Stimulated activated CD4-positive, alpha-beta T cell treated with anti-CD3 and anti-CD28 coated beads, Interleukin-12 subunit alpha, Interleukin-12 subunit beta, amount 100 ng/mL, for 48 hours (primary cell): Measurements from ENCODE around the gene POGK.
A peak's percentile ranks its signal among the peaks of the same experiment; 100 is the strongest.
"Not testable (repeated sequence)": the region's sequence is repeated elsewhere in the genome, so short reads cannot be mapped to it uniquely, and the experiment has no call there.

ENCODE experiments used
- DNase-seq, 3 donors: peaks; one replicate each; pipeline ENCODE4 v3.0.0-alpha.2; 2020; ENCODE audit warnings: low read depth in 2 of 3, low spot score in 1 of 3

POGK gene

GRCh38 chr1:166838766-166839599 lies at the start of gene POGK:
Gene POGK (plus strand): TSS chr1:166839475. CDS start chr1:166840957, 1,482 bp downstream.
- peak; percentile 71 to 82 (median 77) for DNase-seq

- no peak for DNase-seq
Measured at GRCh38 chr1:166796620-166797236, 42.5 kb upstream of the POGK start.

- no peak for DNase-seq
Measured at GRCh38 chr1:166808952-166809351, 30.3 kb upstream of the POGK start.

GRCh38 chr1:166811691-166812090 lies 27.6 kb upstream of the POGK start:
- no peak for DNase-seq

GRCh38 chr1:166813508-166814223 lies 25.6 kb upstream of the POGK start:
- no peak for DNase-seq

GRCh38 chr1:166814611-166815010 lies 24.7 kb upstream of the POGK start:
- DNase-seq, result no peak

GRCh38 chr1:166819974-166820373 lies 19.3 kb upstream of the POGK start:
- no peak for DNase-seq

- no peak for DNase-seq
Measured at GRCh38 chr1:166822385-166822784, 16.9 kb upstream of the POGK start.

GRCh38 chr1:166827426-166827825 lies 11.8 kb upstream of the POGK start:
- no peak for DNase-seq

- DNase-seq, result not testable (repeated sequence)
Measured at GRCh38 chr1:166829762-166830161, 9.5 kb upstream of the POGK start.

GRCh38 chr1:166836733-166837132 lies 2.5 kb upstream of the POGK start:
- no peak for DNase-seq

GRCh38 chr1:166839600-166840308 lies 479 bp downstream of the POGK start:
- peak in 1 of 3 donors; percentile 49 for DNase-seq

- no peak for DNase-seq
Measured at GRCh38 chr1:166840309-166841274, 1.3 kb downstream of the POGK start.

GRCh38 chr1:166843322-166843721 lies 4.0 kb downstream of the POGK start:
- DNase-seq, result no peak

- DNase-seq, result no peak
Measured at GRCh38 chr1:166843769-166844596, 4.7 kb downstream of the POGK start.

GRCh38 chr1:166844791-166845190 lies 5.5 kb downstream of the POGK start:
- no peak for DNase-seq

- no peak for DNase-seq
Measured at GRCh38 chr1:166848193-166848592, 8.9 kb downstream of the POGK start.

GRCh38 chr1:166849135-166849534 lies 9.9 kb downstream of the POGK start:
- DNase-seq, result no peak

- DNase-seq, result no peak
Measured at GRCh38 chr1:166852918-166853317, 13.6 kb downstream of the POGK start.
